IPS-20b (cell line): ENCODE measurements around the gene SPATA20.

Source experiments
- H3K27ac ChIP-seq: one replicate; pipeline ENCODE4 v1.5.1; 2013; ENCODE audit warnings: low read length
- H3K27me3 ChIP-seq: 2 replicates; pipeline ENCODE4 v1.6.1; 2013; ENCODE audit warnings: mild to moderate bottlenecking, low read length, inconsistent platforms; ENCODE audit not compliant: insufficient read depth
- H3K36me3 ChIP-seq: 2 replicates; pipeline ENCODE4 v1.6.1; 2013; ENCODE audit warnings: low read depth, mild to moderate bottlenecking, inconsistent platforms, low read length, moderate library complexity; ENCODE audit not compliant: insufficient read depth
- H3K4me1 ChIP-seq: 2 replicates; pipeline ENCODE4 v1.6.1; 2013; ENCODE audit warnings: mild to moderate bottlenecking, control low read depth, inconsistent platforms, low read length, moderate library complexity; ENCODE audit not compliant: insufficient read depth
- H3K4me3 ChIP-seq: 2 replicates; pipeline ENCODE4 v1.5.1; 2013; ENCODE audit warnings: mild to moderate bottlenecking, low read length, inconsistent platforms
- H3K9ac ChIP-seq: 2 replicates; pipeline ENCODE4 v1.6.1; 2013; ENCODE audit warnings: low read depth, mild to moderate bottlenecking, inconsistent platforms, low read length, moderate library complexity
- H3K9me3 ChIP-seq: 2 replicates; pipeline ENCODE4 v1.6.1; 2013; ENCODE audit warnings: mild to moderate bottlenecking, low read depth, low read length, inconsistent platforms; ENCODE audit not compliant: insufficient read depth

SPATA20 gene

GRCh38 chr17:50523208-50523607, 23.8 kb upstream of the SPATA20 start:
- H3K27ac ChIP-seq = no peak overlapping the region

GRCh38 chr17:50524838-50525237, 22.1 kb upstream of the SPATA20 start:
- no peaks in the 10 kb centered on the region for H3K9me3 ChIP-seq
- no peak overlapping the region for H3K4me3 ChIP-seq
- H3K9ac ChIP-seq = no peak overlapping the region
- no peaks in the 10 kb centered on the region for H3K36me3 ChIP-seq
- no peaks in the 10 kb centered on the region; the same call in 1 of the 2 replicates for H3K4me1 ChIP-seq
- no peak overlapping the region for H3K27ac ChIP-seq
- no peaks in the 10 kb centered on the region for H3K27me3 ChIP-seq

More at GRCh38 chr17:50523208-50523607, 23.8 kb upstream of the SPATA20 start:
- H3K27me3 ChIP-seq = no peaks in the 10 kb centered on the region
- no peaks in the 10 kb centered on the region for H3K9me3 ChIP-seq
- no peaks in the 10 kb centered on the region; the same call in 1 of the 2 replicates for H3K4me1 ChIP-seq
- no peaks in the 10 kb centered on the region for H3K36me3 ChIP-seq
- no peak overlapping the region for H3K4me3 ChIP-seq
- H3K9ac ChIP-seq = no peak overlapping the region

- Histone ChIP-seq H3K9me3 (no peaks in the 10 kb centered on the region), H3K27ac (no peak overlapping the region), H3K36me3 (no peaks in the 10 kb centered on the region)
These were observed 19.7 kb upstream of the SPATA20 start for GRCh38 chr17:50527155-50527762.

GRCh38 chr17:50527949-50528474, 19.0 kb upstream of the SPATA20 start:
- no peak overlapping the region for H3K9ac ChIP-seq
- peaks cover 21% of the 10 kb centered on the region for H3K27me3 ChIP-seq
- peaks cover 8% of the 10 kb centered on the region; the same call in 1 of the 2 replicates for H3K4me1 ChIP-seq
- H3K4me3 ChIP-seq = no peak overlapping the region
- H3K27ac ChIP-seq = no peak overlapping the region
- no peaks in the 10 kb centered on the region for H3K9me3 ChIP-seq
- H3K36me3 ChIP-seq = no peaks in the 10 kb centered on the region

More at GRCh38 chr17:50527155-50527762, 19.7 kb upstream of the SPATA20 start:
- H3K4me1 ChIP-seq = peaks cover 7% of the 10 kb centered on the region; the same call in 1 of the 2 replicates
- H3K9ac ChIP-seq = no peak overlapping the region
- no peak overlapping the region for H3K4me3 ChIP-seq
- H3K27me3 ChIP-seq = peaks cover 13% of the 10 kb centered on the region

- peaks cover 39% of the 10 kb centered on the region for H3K27me3 ChIP-seq
These were observed 17.1 kb upstream of the SPATA20 start for GRCh38 chr17:50529849-50530248.

GRCh38 chr17:50531428-50532025, 15.4 kb upstream of the SPATA20 start:
- Histone ChIP-seq H3K36me3 (no peaks in the 10 kb centered on the region), H3K27ac (no peak overlapping the region), H3K9me3 (no peaks in the 10 kb centered on the region), H3K27me3 (peaks cover 45% of the 10 kb centered on the region), H3K4me3 (no peak overlapping the region), H3K9ac (no peak overlapping the region), H3K4me1 (peaks cover 10% of the 10 kb centered on the region; the same call in 1 of the 2 replicates)

More at GRCh38 chr17:50529849-50530248, 17.1 kb upstream of the SPATA20 start:
- H3K27ac ChIP-seq = no peak overlapping the region
- H3K9ac ChIP-seq = no peak overlapping the region
- H3K4me1 ChIP-seq = peaks cover 10% of the 10 kb centered on the region; the same call in 1 of the 2 replicates
- H3K36me3 ChIP-seq = no peaks in the 10 kb centered on the region
- H3K9me3 ChIP-seq = no peaks in the 10 kb centered on the region
- H3K4me3 ChIP-seq = no peak overlapping the region

GRCh38 chr17:50532452-50533024, 14.4 kb upstream of the SPATA20 start, which contains the start of gene EPN3:
EPN3 (plus strand) TSS chr17:50532735; CDS start chr17:50536557, 3,822 bp downstream.
- no peaks in the 10 kb centered on the region for H3K36me3 ChIP-seq
- H3K9ac ChIP-seq = no peak within 1 kb of the TSS; the same call in 1 of the 2 replicates
- H3K9me3 ChIP-seq = no peaks in the 10 kb centered on the region
- H3K4me3 ChIP-seq = peak within 1 kb of the TSS; percentile 81
- H3K27me3 ChIP-seq = peaks cover 45% of the 10 kb centered on the region
- H3K4me1 ChIP-seq = peaks cover 10% of the 10 kb centered on the region; the same call in 1 of the 2 replicates
- no peak within 1 kb of the TSS for H3K27ac ChIP-seq

GRCh38 chr17:50533185-50533584, 13.8 kb upstream of the SPATA20 start:
- Histone ChIP-seq H3K9ac (no peak overlapping the region), H3K27me3 (peaks cover 45% of the 10 kb centered on the region)

GRCh38 chr17:50533720-50534148, 13.2 kb upstream of the SPATA20 start:
- peaks cover 45% of the 10 kb centered on the region for H3K27me3 ChIP-seq
- no peaks in the 10 kb centered on the region for H3K9me3 ChIP-seq
- no peak overlapping the region for H3K27ac ChIP-seq
- no peaks in the 10 kb centered on the region for H3K36me3 ChIP-seq
- H3K4me3 ChIP-seq = peak overlapping the region; percentile 81
- no peak overlapping the region for H3K9ac ChIP-seq
- H3K4me1 ChIP-seq = peaks cover 10% of the 10 kb centered on the region; the same call in 1 of the 2 replicates

More at GRCh38 chr17:50533185-50533584, 13.8 kb upstream of the SPATA20 start:
- H3K36me3 ChIP-seq = no peaks in the 10 kb centered on the region
- no peak overlapping the region for H3K27ac ChIP-seq
- H3K4me1 ChIP-seq = peaks cover 10% of the 10 kb centered on the region; the same call in 1 of the 2 replicates
- peak overlapping the region; percentile 81 for H3K4me3 ChIP-seq
- H3K9me3 ChIP-seq = no peaks in the 10 kb centered on the region

GRCh38 chr17:50534222-50534978, 12.6 kb upstream of the SPATA20 start:
- H3K9ac ChIP-seq = no peak overlapping the region

GRCh38 chr17:50534979-50535326, 12.0 kb upstream of the SPATA20 start:
- no peaks in the 10 kb centered on the region for H3K36me3 ChIP-seq
- peaks cover 45% of the 10 kb centered on the region for H3K27me3 ChIP-seq
- no peak overlapping the region for H3K4me3 ChIP-seq
- H3K9ac ChIP-seq = no peak overlapping the region
- no peaks in the 10 kb centered on the region for H3K9me3 ChIP-seq
- H3K27ac ChIP-seq = no peak overlapping the region
- peaks cover 10% of the 10 kb centered on the region; the same call in 1 of the 2 replicates for H3K4me1 ChIP-seq

More at GRCh38 chr17:50534222-50534978, 12.6 kb upstream of the SPATA20 start:
- Histone ChIP-seq H3K27me3 (peaks cover 45% of the 10 kb centered on the region), H3K4me3 (peak overlapping the region; percentile 81; the same call in 1 of the 2 replicates), H3K4me1 (peaks cover 10% of the 10 kb centered on the region; the same call in 1 of the 2 replicates), H3K27ac (no peak overlapping the region), H3K36me3 (no peaks in the 10 kb centered on the region), H3K9me3 (no peaks in the 10 kb centered on the region)
